Psoas muscle (tissue), 8 donors: ENCODE data around the gene SETD1B. TPM values are rescaled to one million over a fixed set of nuclear protein-coding genes. Genes with fewer than 3 reads are reported as not detected.

Experiments
- ATAC-seq, 4 donors: fragments of 200-7000 bp; cut with Tn5 transposase; one replicate each; pipeline ENCODE4 v1.9.1; 2020; ENCODE audit warnings: moderate library complexity in 3 of 4, mild to moderate bottlenecking in 2 of 4
- DNase-seq, 2 donors: peaks; one replicate each; pipeline ENCODE4 v3.0.0-alpha.2; 2020
- H3K27ac ChIP-seq: fragments of 200-600 bp; one replicate; pipeline ENCODE4 v1.8.0; 2022
- H3K27me3 ChIP-seq, 3 donors: fragments of 200-600 bp in 1 of 3; one replicate each; pipeline versions ENCODE4 v1.6.1 to v1.8.0; 2013 to 2022; ENCODE audit warnings: low read length in 2 of 3, mild to moderate bottlenecking in 2 of 3, moderate library complexity in 1 of 3; ENCODE audit not compliant: insufficient read depth in 3 of 3
- H3K36me3 ChIP-seq, 2 donors: fragments of 200-600 bp in 1 of 2; one replicate each; pipeline versions ENCODE4 v1.6.1 to v1.8.0; 2013 to 2022; ENCODE audit warnings: low read depth in 1 of 2, mild to moderate bottlenecking in 1 of 2, moderate library complexity in 1 of 2; ENCODE audit not compliant: insufficient read depth in 1 of 2
- H3K4me1 ChIP-seq: fragments of 200-600 bp; one replicate; pipeline ENCODE4 v1.8.0; 2022
- H3K4me3 ChIP-seq: fragments of 200-600 bp; one replicate; pipeline ENCODE4 v1.8.0; 2022; ENCODE audit warnings: mild to moderate bottlenecking
- H3K9me3 ChIP-seq: fragments of 200-600 bp; one replicate; pipeline ENCODE4 v1.8.0; 2022
- CTCF ChIP-seq: fragments of 200-600 bp; IDR thresholded peaks from one replicate; pipeline ENCODE4 v1.8.0; 2022; ENCODE audit warnings: antibody characterized with exemption
- WGBS, 3 donors: extraction: QIAGEN DNeasy Blood & Tissue Kit; methylation state at CpG; one replicate each; pipeline versions ENCODE4 v1.1.6 to v1.1.7; 2013; 5-methylcytosine and 5-hydroxymethylcytosine counted together
- intact Hi-C, 2 donors: fragments of 100-400 bp; cut with DNase I; formaldehyde crosslinking; loops; one replicate each; pipeline versions ENCODE4 v1.11.0 to v1.14.2; 2022
- polyA plus RNA-seq, 3 donors: library from polyadenylated mRNA; stranded (reverse); fragments of 200-250 nt; gene quantifications; one replicate each; pipeline ENCODE4 v1.2.3, GENCODE V29; 2013
- total RNA-seq, 4 donors: library from RNA; stranded (reverse); fragmentation: NEBNext Ultra II Directional in 2 of 4; extraction: Animal tissue kit (Norgen Biotek cat#: 25700) in 2 of 4; gene quantifications; one replicate each; pipeline versions ENCODE4 v1.2.1 to v1.2.4, GENCODE V29; 2021 to 2023
- donor health status: healthy with polysubstance abuse.
- donor health status: DM: no; HTN: no; CAD: no; lungs with moderate emphysema.
- donor health status: Bipolar disorder and iron deficiency.
- donor health status: healthy.
- donor health status: DM: yes; HTN: yes; CAD: no.
- donor health status: DM: no; HTN: no; CAD: no.
- donor health status: DM: no; HTN: no; CAD: no.
- donor health status: DM: yes; HTN: yes; CAD: no.

SETD1B gene
- total and polyA plus RNA-seq, 7 donors = 2.8 to 13.0 (median 9.2) TPM

- Histone ChIP-seq H3K36me3 (peaks cover 7 to 89% of the 10 kb centered on the region in 2 donors), H3K4me3 (no peak overlapping the region), H3K9me3 (no peaks in the 10 kb centered on the region), H3K27ac (no peak overlapping the region), H3K4me1 (peaks cover 12% of the 10 kb centered on the region), H3K27me3 (no peaks in the 10 kb centered on the region)
- ATAC-seq (no peak), DNase-seq (no peak)
- TF ChIP-seq CTCF = no peak
- 91 to 93% (median 92%) methylated on average over 18 of the region's 18 CpGs for WGBS, 3 donors
- intact Hi-C loops = loop anchor here in 1 of 2 donors (2.0 kb wide), 1 partner anchor 73 kb away; no protein-coding TSS in a partner anchor
Observed at GRCh38 chr12:121817648-121818043, 13.8 kb downstream of the SETD1B start.

- H3K36me3 ChIP-seq = peaks cover 7 to 99% of the 10 kb centered on the region in 2 donors
- intact Hi-C loops = loop anchor here in 1 of 2 donors (2.0 kb wide), 1 partner anchor 71 kb away; no protein-coding TSS in a partner anchor
- H3K4me3 ChIP-seq = no peak overlapping the region
- DNase-seq (no peak), ATAC-seq (no peak)
- no peaks in the 10 kb centered on the region for H3K9me3 ChIP-seq
- TF ChIP-seq CTCF = no peak
- no peak overlapping the region for H3K27ac ChIP-seq
- 88 to 90% (median 90%) methylated on average over 21 to 22 of the region's 22 CpGs for WGBS, 3 donors
- no peaks in the 10 kb centered on the region for H3K4me1 ChIP-seq
- no peaks in the 10 kb centered on the region for H3K27me3 ChIP-seq
Observed at GRCh38 chr12:121819212-121819949, 15.6 kb downstream of the SETD1B start.

DNA sequence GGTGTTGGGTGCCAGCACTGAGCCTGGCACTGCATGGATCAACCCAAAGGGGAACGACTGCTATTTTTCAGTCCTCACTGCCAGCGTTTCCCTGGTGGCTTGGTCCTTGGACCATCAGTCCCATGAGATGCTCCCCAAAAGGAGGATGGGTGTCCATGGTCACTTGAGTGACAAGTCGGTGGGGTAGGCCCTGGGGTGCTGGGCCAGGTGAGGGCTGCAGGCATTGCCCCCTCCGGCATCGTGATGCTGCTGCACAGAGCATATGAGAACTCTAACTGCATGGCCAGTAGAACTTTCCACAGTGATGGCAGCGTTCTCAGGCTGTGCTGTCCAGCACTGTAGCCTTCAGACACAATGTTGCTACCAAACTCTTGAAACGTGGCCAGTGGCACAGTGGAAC is 16.2 kb downstream of the SETD1B start:
- no peak overlapping the region for H3K4me3 ChIP-seq
- H3K36me3 ChIP-seq = peaks cover 7 to 99% of the 10 kb centered on the region in 2 donors
- no peaks in the 10 kb centered on the region for H3K9me3 ChIP-seq
- WGBS, 3 donors = 81 to 87% (median 83%) methylated on average over 7 of the region's 7 CpGs
- no peak for TF ChIP-seq CTCF
- ATAC-seq (no peak), DNase-seq (no peak)
- intact Hi-C loops = no loop called here
- no peaks in the 10 kb centered on the region for H3K27me3 ChIP-seq
- no peaks in the 10 kb centered on the region for H3K4me1 ChIP-seq
- H3K27ac ChIP-seq = no peak overlapping the region

DNA sequence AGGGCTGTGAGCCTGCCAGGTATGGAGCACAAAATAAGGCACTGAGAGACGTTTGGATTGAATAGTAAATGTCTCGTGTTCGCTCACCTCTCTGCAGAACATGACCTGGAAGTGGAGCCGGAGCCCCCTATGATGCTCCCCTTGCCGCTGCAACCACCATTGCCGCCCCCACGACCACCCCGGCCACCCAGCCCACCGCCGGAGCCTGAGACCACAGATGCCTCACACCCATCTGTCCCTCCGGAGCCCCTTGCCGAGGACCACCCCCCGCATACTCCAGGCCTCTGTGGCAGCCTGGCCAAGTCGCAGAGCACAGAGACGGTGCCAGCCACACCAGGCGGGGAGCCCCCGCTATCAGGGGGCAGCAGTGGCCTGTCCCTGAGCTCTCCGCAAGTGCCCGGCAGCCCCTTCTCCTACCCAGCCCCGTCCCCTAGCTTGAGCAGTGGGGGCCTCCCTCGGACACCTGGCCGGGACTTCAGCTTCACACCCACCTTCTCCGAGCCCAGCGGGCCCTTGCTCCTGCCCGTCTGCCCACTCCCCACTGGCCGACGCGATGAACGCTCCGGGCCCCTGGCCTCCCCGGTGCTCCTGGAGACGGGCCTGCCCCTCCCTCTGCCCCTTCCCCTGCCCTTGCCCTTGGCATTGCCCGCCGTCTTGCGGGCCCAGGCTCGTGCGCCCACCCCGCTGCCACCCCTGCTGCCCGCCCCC is 18.7 kb downstream of the SETD1B start:
- H3K4me3 ChIP-seq = no peak overlapping the region
- no peak overlapping the region for H3K27ac ChIP-seq
- no peak for TF ChIP-seq CTCF
- WGBS, 3 donors = 87 to 90% (median 88%) methylated on average over 38 to 39 of the region's 39 CpGs
- peak in 1 of 4 donors; percentile 6 for ATAC-seq
- intact Hi-C loops = no loop called here
- H3K27me3 ChIP-seq = no peaks in the 10 kb centered on the region
- DNase-seq = peak in 1 of 2 donors; percentile 11
- no peaks in the 10 kb centered on the region for H3K4me1 ChIP-seq
- H3K9me3 ChIP-seq = no peaks in the 10 kb centered on the region
- peaks cover 8 to 99% of the 10 kb centered on the region in 2 donors for H3K36me3 ChIP-seq
